ENCODE data around the gene PRKCA.

Gene PRKCA

DNA sequence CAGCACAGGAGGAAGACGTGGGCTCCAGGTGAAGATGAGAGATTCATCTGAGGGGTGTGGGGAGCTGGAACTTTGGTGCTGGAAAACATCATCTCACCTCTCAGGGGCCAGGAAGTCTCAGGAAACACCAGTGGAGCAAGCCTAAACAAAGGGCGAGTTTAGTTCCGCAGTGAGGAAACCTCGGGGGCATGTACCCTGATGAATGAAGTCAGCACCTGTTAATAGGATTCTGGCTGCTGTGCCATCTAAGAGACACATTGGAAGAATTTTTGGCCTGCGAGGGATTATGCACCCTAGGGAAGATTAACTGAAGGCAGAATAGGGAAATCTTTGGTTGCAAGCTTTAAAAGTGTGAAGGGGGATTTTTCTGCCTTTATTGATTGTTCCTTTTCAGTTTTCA lies 437.8 kb downstream of the PRKCA start:
- H3K79me2 ChIP-seq (ENCODE audit: control insufficient read depth, insufficient read depth, low read length, poor library complexity): no peaks in the 10 kb centered on the region
- H3K9me3 ChIP-seq (ENCODE audit: insufficient read depth, low read depth, low read length): no peaks in the 10 kb centered on the region
- H4K91ac ChIP-seq (ENCODE audit: low read depth, low read length): no peak overlapping the region
- H3K79me1 ChIP-seq (ENCODE audit: low read length): no peaks in the 10 kb centered on the region
- no peaks in the 10 kb centered on the region for H3K27me3 ChIP-seq (ENCODE audit: insufficient read depth, low read length)
- H2BK12ac ChIP-seq (ENCODE audit: low read length): no peak overlapping the region
- no peak for DNase-seq
- H3K27ac ChIP-seq (ENCODE audit: low read depth, low read length): no peak overlapping the region
- no peak overlapping the region for H2BK5ac ChIP-seq (ENCODE audit: low read depth, low read length, poor library complexity)
- no peak overlapping the region for H3K4ac ChIP-seq (ENCODE audit: low read depth, low read length)
- no peak overlapping the region for H4K12ac ChIP-seq (ENCODE audit: low read depth, low read length)
- WGBS (ENCODE audit: extremely low coverage, insufficient coverage, insufficient read length): no CpG with 5 or more reads among the region's 5 CpGs
- H3K9ac ChIP-seq (ENCODE audit: low read length): no peak overlapping the region
- peaks cover 0 to 3% of the 10 kb centered on the region in 2 experiments for H3K4me1 ChIP-seq (ENCODE audit: control insufficient read depth in 1 of 2, insufficient read depth in 2 of 2, low read length in 2 of 2)
- no peak overlapping the region for H3K23ac ChIP-seq (ENCODE audit: low read length)
- no peak overlapping the region for H2BK120ac ChIP-seq (ENCODE audit: insufficient read depth, low read length, poor library complexity)
- no peak overlapping the region for H3K14ac ChIP-seq (ENCODE audit: low read length)
- H3K36me3 ChIP-seq (ENCODE audit: control insufficient read depth in 1 of 2, insufficient read depth in 2 of 2, low read length in 2 of 2): no peaks in the 10 kb centered on the region
- no peak overlapping the region for H3K18ac ChIP-seq (ENCODE audit: low read length)
- no peak overlapping the region for H3K4me3 ChIP-seq (ENCODE audit: low read depth, low read length)
- H3K4me2 ChIP-seq (ENCODE audit: low read length): no peak overlapping the region
- no peak overlapping the region for H2AFZ ChIP-seq (ENCODE audit: insufficient read depth, low read length, poor library complexity)
- H2AK5ac ChIP-seq (ENCODE audit: low read length): no peak overlapping the region
- no peak overlapping the region for H4K8ac ChIP-seq (ENCODE audit: low read depth, low read length)

DNA sequence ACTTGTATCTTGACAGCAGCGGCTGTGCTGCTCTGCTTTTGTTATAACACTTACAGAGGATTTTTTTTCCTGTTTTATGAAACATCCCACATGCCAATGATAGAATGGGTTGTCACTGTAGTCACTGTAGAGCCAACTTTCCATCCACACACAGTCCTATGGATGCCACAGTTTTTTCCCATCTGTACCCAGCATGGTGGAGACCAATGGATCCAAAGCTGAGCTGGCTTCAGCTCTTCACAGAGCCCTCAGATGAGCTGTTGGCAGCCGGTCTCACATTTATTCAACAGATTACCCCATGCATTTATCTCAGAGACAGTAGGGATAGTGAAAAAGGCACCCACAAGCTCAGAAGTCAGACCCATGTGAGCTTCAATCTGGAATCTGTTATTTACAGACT lies 441.1 kb downstream of the PRKCA start:
- H3K36me3 ChIP-seq (ENCODE audit: control insufficient read depth in 1 of 2, insufficient read depth in 2 of 2, low read length in 2 of 2): no peaks in the 10 kb centered on the region
- no peaks in the 10 kb centered on the region for H3K9me3 ChIP-seq (ENCODE audit: insufficient read depth, low read depth, low read length)
- H3K23ac ChIP-seq (ENCODE audit: low read length): peak overlapping the region; percentile 31
- H4K12ac ChIP-seq (ENCODE audit: low read depth, low read length): no peak overlapping the region
- no peak for DNase-seq
- H4K91ac ChIP-seq (ENCODE audit: low read depth, low read length): no peak overlapping the region
- peaks cover 0 to 3% of the 10 kb centered on the region in 2 experiments for H3K4me1 ChIP-seq (ENCODE audit: control insufficient read depth in 1 of 2, insufficient read depth in 2 of 2, low read length in 2 of 2)
- no peak overlapping the region for H3K4ac ChIP-seq (ENCODE audit: low read depth, low read length)
- H3K27ac ChIP-seq (ENCODE audit: low read depth, low read length): no peak overlapping the region
- H2AFZ ChIP-seq (ENCODE audit: insufficient read depth, low read length, poor library complexity): no peak overlapping the region
- H3K4me3 ChIP-seq (ENCODE audit: low read depth, low read length): no peak overlapping the region
- H2BK120ac ChIP-seq (ENCODE audit: insufficient read depth, low read length, poor library complexity): no peak overlapping the region
- no peaks in the 10 kb centered on the region for H3K79me1 ChIP-seq (ENCODE audit: low read length)
- no peaks in the 10 kb centered on the region for H3K27me3 ChIP-seq (ENCODE audit: insufficient read depth, low read length)
- no CpG with 5 or more reads among the region's 2 CpGs for WGBS (ENCODE audit: extremely low coverage, insufficient coverage, insufficient read length)
- no peak overlapping the region for H3K9ac ChIP-seq (ENCODE audit: low read length)
- no peaks in the 10 kb centered on the region for H3K79me2 ChIP-seq (ENCODE audit: control insufficient read depth, insufficient read depth, low read length, poor library complexity)
- no peak overlapping the region for H4K8ac ChIP-seq (ENCODE audit: low read depth, low read length)
- H2AK5ac ChIP-seq (ENCODE audit: low read length): no peak overlapping the region
- no peak overlapping the region for H3K4me2 ChIP-seq (ENCODE audit: low read length)
- no peak overlapping the region for H2BK5ac ChIP-seq (ENCODE audit: low read depth, low read length, poor library complexity)
- H3K18ac ChIP-seq (ENCODE audit: low read length): no peak overlapping the region
- H2BK12ac ChIP-seq (ENCODE audit: low read length): no peak overlapping the region
- H3K14ac ChIP-seq (ENCODE audit: low read length): no peak overlapping the region

DNA sequence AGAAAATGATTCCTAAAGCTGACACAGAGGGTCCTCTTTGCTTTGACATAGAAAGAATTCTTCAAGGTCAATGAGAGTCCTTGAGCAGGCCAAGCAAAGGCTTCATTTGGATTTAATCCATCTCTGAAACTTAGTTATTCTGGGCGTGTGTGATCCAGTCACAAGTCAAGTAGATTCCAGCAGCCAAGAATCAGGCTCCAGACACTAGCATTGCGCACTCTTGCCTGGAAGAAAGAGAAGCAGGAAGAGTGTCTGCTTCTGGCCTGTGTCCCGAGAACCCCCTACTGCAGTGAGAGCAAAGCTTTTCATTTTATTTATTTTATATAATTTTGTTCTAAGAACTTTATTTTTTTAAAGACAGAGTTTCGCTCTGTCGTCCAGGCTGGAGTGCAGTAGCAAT lies 444.3 kb downstream of the PRKCA start:
- H3K4me3 ChIP-seq (ENCODE audit: low read depth, low read length): no peak overlapping the region
- no peak overlapping the region for H3K4ac ChIP-seq (ENCODE audit: low read depth, low read length)
- H3K36me3 ChIP-seq (ENCODE audit: control insufficient read depth in 1 of 2, insufficient read depth in 2 of 2, low read length in 2 of 2): no peaks in the 10 kb centered on the region
- no peaks in the 10 kb centered on the region for H3K79me2 ChIP-seq (ENCODE audit: control insufficient read depth, insufficient read depth, low read length, poor library complexity)
- WGBS (ENCODE audit: extremely low coverage, insufficient coverage, insufficient read length): no CpG with 5 or more reads among the region's 5 CpGs
- H3K27ac ChIP-seq (ENCODE audit: low read depth, low read length): no peak overlapping the region
- H3K79me1 ChIP-seq (ENCODE audit: low read length): no peaks in the 10 kb centered on the region
- DNase-seq: no peak
- H4K91ac ChIP-seq (ENCODE audit: low read depth, low read length): no peak overlapping the region
- H4K8ac ChIP-seq (ENCODE audit: low read depth, low read length): no peak overlapping the region
- no peak overlapping the region for H3K4me2 ChIP-seq (ENCODE audit: low read length)
- H2AK5ac ChIP-seq (ENCODE audit: low read length): no peak overlapping the region
- no peaks in the 10 kb centered on the region for H3K4me1 ChIP-seq (ENCODE audit: control insufficient read depth in 1 of 2, insufficient read depth in 2 of 2, low read length in 2 of 2)
- no peaks in the 10 kb centered on the region for H3K27me3 ChIP-seq (ENCODE audit: insufficient read depth, low read length)
- H3K18ac ChIP-seq (ENCODE audit: low read length): no peak overlapping the region
- H2BK5ac ChIP-seq (ENCODE audit: low read depth, low read length, poor library complexity): no peak overlapping the region
- H2AFZ ChIP-seq (ENCODE audit: insufficient read depth, low read length, poor library complexity): no peak overlapping the region
- H3K9me3 ChIP-seq (ENCODE audit: insufficient read depth, low read depth, low read length): no peaks in the 10 kb centered on the region
- no peak overlapping the region for H3K23ac ChIP-seq (ENCODE audit: low read length)
- no peak overlapping the region for H2BK120ac ChIP-seq (ENCODE audit: insufficient read depth, low read length, poor library complexity)
- no peak overlapping the region for H3K14ac ChIP-seq (ENCODE audit: low read length)
- no peak overlapping the region for H3K9ac ChIP-seq (ENCODE audit: low read length)
- H4K12ac ChIP-seq (ENCODE audit: low read depth, low read length): no peak overlapping the region
- H2BK12ac ChIP-seq (ENCODE audit: low read length): no peak overlapping the region

DNA sequence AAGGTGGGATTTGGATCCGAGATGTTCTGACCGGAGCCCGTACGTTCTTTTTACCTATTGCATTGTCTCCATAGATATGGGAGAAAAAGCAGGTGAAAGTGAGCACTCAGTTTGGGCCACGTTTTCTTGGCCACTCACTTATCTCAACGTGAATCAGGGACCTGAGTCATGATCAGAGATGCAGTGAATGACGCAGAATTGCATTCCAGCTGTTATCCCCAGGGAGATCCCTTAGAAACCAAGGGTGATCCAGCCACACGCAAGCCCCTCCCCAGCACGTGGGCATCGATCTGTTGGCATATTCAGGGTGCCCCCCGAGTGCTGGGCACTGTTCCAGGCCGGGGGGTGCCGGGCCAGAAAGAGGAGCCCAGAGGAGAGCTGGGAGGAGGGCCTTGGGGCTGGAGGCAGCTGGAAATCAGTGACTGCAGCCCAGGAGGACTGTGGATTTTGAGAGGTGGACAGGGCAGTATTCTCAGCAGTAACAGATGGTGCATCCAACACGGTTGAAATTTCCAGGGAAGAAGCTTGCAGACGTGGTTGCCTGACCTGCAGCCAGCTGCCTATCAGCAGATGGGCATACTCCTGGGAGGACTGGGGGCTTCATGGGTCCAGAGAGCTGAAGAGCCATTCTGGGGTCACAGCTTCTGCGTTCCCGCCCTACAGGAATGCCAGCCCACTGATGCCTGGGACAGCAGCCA lies 445.3 kb downstream of the PRKCA start:
- no peaks in the 10 kb centered on the region for H3K4me1 ChIP-seq (ENCODE audit: control insufficient read depth in 1 of 2, insufficient read depth in 2 of 2, low read length in 2 of 2)
- H3K14ac ChIP-seq (ENCODE audit: low read length): no peak overlapping the region
- no peak overlapping the region for H3K18ac ChIP-seq (ENCODE audit: low read length)
- H3K27me3 ChIP-seq (ENCODE audit: insufficient read depth, low read length): no peaks in the 10 kb centered on the region
- H2AFZ ChIP-seq (ENCODE audit: insufficient read depth, low read length, poor library complexity): no peak overlapping the region
- no peaks in the 10 kb centered on the region for H3K36me3 ChIP-seq (ENCODE audit: control insufficient read depth in 1 of 2, insufficient read depth in 2 of 2, low read length in 2 of 2)
- no peak overlapping the region for H2BK120ac ChIP-seq (ENCODE audit: insufficient read depth, low read length, poor library complexity)
- H3K9ac ChIP-seq (ENCODE audit: low read length): no peak overlapping the region
- peak; percentile 88 to 94 for DNase-seq
- no CpG with 5 or more reads among the region's 17 CpGs for WGBS (ENCODE audit: extremely low coverage, insufficient coverage, insufficient read length)
- no peak overlapping the region for H3K4me3 ChIP-seq (ENCODE audit: low read depth, low read length)
- H4K12ac ChIP-seq (ENCODE audit: low read depth, low read length): no peak overlapping the region
- H3K27ac ChIP-seq (ENCODE audit: low read depth, low read length): no peak overlapping the region
- no peaks in the 10 kb centered on the region for H3K9me3 ChIP-seq (ENCODE audit: insufficient read depth, low read depth, low read length)
- H3K4me2 ChIP-seq (ENCODE audit: low read length): no peak overlapping the region
- H3K79me1 ChIP-seq (ENCODE audit: low read length): no peaks in the 10 kb centered on the region
- no peak overlapping the region for H3K4ac ChIP-seq (ENCODE audit: low read depth, low read length)
- H4K8ac ChIP-seq (ENCODE audit: low read depth, low read length): no peak overlapping the region
- H2AK5ac ChIP-seq (ENCODE audit: low read length): no peak overlapping the region
- no peak overlapping the region for H3K23ac ChIP-seq (ENCODE audit: low read length)
- H4K91ac ChIP-seq (ENCODE audit: low read depth, low read length): no peak overlapping the region
- no peaks in the 10 kb centered on the region for H3K79me2 ChIP-seq (ENCODE audit: control insufficient read depth, insufficient read depth, low read length, poor library complexity)
- H2BK12ac ChIP-seq (ENCODE audit: low read length): no peak overlapping the region
- H2BK5ac ChIP-seq (ENCODE audit: low read depth, low read length, poor library complexity): no peak overlapping the region

All from trophoblast cell (in vitro differentiated cells and primary cell).